ENCODE results near the gene USP21.

The USP21 gene

DNA sequence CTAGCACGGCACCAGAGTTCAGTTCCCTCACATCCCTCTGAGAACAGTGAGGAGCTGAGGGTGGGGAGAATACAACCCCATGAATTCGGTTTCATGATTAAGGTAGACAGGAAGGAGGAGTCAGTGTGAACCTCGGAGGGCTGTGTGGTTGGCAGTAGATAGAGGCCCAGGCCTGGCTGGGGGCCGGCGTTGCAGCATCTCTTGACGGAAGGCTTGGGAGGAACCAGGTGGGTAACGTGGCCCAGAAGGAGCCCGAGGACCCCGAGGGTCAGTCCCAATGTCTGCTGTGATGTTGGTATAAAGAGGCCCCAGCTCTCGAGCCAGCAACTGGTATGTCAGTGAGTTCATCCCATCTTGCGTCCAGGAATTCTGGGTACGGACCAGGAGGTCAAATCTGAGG, 12.4 kb downstream of the USP21 start:
- no peak for DNase-seq

GRCh38 chr1:161172349-161172748, 13.0 kb downstream of the USP21 start:
- no peak for DNase-seq

DNA sequence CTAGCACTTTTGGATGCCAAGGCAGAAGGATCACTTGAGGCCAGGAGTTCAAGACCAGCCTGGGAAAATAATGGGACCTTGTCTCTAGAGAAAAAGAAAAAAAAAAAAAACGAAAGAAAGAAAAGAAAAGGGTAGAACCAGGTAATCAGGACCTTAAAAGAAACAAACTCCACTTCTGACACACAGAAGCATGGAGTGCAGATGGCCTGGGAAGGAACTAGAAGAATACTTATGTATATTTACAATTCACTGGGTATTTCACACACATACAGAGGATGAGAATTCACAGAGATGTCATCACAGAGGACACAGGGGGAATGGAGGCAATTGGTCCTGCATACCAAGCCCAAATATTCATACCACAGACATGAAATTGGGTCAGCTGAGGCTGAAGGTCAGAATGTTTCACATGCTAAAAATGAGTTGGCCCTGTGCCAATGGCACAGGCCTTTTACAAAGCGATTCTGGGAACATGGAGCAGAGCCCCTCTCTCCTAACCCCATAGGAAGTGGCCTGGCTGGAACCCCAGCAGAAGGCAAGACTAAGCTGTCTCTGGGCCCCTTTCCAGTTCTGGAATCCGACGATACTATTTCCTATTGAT, 13.6 kb downstream of the USP21 start:
- DNase-seq, result no peak

GRCh38 chr1:161173711-161174110, 14.4 kb downstream of the USP21 start:
- DNase-seq, result no peak

DNA sequence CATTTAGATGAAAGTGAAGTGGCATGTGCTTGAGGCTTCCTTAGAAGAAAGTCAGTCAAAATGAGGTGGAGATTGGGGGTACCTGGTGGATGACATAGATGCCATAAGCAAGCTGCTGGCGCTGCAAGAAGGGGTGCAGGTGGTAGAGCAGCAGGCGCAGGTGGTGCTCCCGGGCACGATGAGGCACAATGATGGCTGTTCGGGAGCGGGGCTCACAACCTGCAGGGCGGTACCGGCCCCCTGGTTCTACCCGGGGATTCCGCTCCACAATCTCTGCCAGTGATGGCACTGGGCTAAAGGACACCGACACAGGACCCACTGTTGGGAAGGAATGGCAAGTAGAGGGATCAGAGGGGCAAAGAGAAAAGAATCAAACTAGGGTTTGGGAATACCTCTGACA, 15.6 kb downstream of the USP21 start:
- DNase-seq, result no peak

- no peak for DNase-seq
Measured at GRCh38 chr1:161175771-161176453, 16.6 kb downstream of the USP21 start.

GRCh38 chr1:161176468-161177111, 17.3 kb downstream of the USP21 start:
- DNase-seq, result no peak

DNA sequence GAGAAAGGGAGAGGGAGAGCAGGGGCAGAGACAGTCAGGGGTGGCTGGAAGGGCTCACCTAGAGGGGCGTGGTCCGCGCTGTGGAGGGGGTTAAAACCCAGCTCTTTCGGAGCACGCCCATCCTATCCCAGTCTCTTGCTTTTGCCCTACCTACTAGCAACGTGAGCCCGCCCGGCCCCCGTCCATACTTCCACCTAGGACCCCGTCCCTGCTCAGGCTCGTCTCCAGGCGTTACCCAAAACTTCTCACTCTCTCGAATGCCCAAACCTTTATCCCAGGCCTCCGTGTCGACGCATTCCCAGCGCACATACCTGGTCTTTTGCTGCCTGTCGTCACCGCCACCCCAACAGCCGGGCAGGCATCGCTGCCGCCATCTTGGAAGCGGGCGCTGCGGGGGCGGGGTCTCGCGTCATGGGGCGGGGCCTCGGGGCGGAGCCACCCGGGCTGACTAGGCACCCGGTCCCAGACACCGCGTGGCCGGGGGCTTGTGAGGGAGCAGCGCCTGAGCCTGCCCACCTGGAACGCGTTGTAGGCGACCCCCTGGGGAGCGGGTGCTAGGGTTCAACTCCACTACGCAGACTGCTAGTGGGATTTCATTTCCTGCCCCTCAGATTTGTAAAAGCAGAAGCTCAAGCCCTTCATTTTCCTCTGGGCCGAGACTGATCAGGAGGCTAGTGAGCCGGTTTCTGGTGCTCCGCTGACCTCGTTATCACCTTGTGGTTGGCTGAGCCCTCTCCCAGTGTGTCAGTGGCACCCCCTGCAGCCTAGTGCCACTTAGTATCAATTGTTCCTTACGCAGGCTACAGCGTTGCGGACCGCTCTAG, 18.0 kb downstream of the USP21 start, which contains the start of gene B4GALT3:
Gene B4GALT3, minus strand, starts transcription at position 396 of the 824 bp plus-strand sequence. CDS start 1,447 bp downstream, outside the sequence.
- peak; percentile 98 for DNase-seq

DNA sequence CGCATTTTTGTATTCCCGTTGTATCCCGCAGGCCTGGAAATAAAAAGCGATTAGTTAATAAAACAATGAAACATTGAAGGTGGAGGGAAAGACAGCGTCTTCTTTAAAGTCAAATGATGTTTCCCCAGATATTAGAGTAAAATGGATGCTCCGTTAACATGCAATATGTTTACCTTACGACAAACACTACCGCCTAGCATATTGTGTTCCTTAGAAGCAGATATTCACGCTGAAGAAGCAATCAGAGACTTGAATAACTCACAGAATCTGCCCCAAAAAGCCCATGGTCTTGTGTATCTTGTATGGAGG, 18.6 kb downstream of the USP21 start:
- DNase-seq, result no peak

DNA sequence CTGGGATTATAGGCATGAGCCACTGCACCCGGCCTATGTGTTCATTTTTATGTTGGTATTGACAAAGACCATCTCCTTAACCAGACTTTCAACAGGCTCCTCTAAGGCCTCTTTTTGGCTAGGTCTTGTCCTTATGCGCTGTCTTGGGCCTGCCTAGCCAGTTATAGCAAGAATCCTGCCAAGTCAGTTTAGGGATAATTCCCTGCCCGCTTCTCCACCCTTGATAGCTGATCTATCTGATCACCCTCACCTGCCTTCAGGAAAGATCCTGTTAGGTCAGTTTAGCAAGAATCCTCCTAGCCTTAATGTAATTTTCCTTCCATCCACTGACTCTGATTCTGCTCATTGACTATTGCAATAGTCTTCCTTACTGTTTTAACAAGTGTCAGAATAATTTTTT, 20.4 kb downstream of the USP21 start:
- DNase-seq, result no peak

DNA sequence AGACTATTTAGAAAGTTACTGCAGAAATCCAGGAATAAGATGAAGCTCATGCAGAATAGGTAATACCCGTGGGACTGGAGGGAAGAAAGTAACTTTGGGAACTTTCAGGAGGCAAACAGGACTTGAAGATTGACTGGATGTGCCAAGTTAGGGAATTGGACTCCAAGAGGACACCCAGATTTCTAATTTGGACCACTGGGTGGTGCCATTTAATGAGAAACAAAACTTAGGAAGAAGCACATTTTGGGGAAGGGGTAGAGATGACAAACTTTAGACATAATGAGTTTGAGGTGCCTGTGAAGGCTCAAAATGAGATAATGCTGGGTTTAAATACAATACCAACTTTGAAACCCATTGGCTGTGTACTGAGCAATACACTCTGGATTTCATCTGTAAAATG, 21.3 kb downstream of the USP21 start:
- no peak for DNase-seq

DNA sequence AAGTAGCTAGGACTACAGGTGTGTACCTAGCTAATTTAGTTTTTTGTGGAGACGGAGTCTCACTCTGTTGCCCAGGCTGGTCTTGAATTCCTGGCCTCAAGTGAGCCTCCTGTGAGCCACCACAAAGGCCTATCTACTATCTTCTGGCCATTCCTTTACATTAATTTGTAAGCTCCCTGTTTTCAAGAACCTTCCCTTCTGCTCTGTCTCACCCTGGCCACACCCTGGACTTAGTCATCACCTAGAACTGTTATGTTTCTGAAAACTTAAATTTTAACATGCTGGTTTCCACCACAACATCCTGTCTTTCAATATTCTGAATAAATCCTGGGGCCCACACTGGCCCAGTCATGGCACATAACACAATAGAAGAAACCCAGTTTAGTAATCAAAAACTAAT, 22.9 kb downstream of the USP21 start:
- DNase-seq, result no peak

DNA sequence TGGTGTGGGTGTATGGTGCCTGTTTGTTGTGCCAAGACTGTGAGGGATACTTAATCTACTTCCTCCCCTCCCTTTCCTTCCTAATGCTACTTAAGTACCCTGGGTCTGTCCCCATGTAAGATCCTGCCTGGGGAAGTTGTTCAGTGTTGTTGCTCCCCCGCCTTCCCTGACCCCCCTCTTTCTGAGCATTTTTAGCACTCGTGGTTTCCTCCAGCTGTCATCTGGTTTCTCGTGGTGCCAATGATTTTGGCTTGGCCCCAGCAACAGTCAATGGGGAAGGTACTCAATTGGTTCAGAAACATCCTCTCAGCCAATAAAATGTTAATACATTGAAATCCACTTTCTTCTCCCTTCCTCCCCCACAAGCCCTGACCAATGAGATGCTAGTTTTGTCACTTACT, 26.0 kb downstream of the USP21 start:
- DNase-seq, result peak; percentile 67

DNA sequence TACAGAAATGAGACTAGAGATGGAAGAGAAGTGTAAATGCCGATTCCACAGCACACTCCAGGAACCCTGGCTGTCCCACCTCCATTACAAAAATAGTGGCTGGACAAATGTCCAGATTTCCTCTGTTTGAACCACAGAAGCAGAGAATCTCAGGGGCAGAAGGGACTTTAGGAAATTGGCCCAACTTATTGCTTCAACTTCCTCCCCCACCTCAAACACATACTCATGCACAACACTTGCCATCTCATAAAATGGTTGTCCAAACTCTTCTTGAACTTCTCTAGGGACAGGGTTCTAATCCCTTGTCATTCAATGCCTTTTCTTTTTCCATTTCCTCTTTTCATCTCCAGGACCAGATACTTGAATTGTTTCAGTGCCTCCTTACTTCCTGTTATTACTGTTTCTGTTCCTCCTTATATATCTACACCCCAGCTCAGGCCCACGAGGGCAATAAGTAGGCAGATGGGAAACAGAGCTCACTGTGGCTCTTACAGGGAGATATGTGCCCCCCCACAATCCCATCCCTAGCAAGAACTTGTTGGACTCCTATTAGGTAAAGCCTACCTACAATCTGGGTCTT, 26.5 kb downstream of the USP21 start:
- DNase-seq, result no peak

- DNase-seq, result no peak
Measured at GRCh38 chr1:161187311-161187710, 28.0 kb downstream of the USP21 start.

- no peak for DNase-seq
Measured at GRCh38 chr1:161188381-161188780, 29.1 kb downstream of the USP21 start.

- DNase-seq, result no peak
Measured at GRCh38 chr1:161189036-161189435, 29.7 kb downstream of the USP21 start.

DNA sequence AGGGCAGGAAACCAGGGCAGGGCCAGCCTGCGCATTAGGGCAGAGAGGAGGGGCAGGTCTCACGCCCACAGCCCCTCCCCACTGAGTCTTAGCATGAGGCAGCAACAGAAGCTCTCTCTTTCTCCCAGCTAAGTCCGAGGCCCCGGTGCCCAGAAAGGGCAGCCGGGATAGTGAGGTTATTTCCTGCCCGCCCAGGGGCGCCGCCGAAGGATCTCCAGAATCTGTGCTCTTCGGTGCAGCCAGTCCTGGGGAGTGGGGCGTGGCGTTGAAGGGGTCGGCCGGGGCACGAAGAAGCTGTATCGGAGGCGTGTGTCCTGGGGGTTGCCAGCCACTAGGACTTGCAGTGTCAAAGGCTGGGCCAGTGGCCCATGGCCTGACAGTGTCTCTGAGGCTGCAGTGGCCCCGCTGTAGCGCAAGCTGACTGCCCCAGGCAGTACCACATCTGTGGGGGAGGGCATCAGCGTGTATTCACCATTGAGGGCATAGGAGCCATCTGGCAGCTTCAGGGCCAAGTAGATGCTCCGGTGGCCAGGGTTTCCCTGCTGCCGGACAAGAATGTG, 31.7 kb downstream of the USP21 start:
- DNase-seq, result no peak

DNA sequence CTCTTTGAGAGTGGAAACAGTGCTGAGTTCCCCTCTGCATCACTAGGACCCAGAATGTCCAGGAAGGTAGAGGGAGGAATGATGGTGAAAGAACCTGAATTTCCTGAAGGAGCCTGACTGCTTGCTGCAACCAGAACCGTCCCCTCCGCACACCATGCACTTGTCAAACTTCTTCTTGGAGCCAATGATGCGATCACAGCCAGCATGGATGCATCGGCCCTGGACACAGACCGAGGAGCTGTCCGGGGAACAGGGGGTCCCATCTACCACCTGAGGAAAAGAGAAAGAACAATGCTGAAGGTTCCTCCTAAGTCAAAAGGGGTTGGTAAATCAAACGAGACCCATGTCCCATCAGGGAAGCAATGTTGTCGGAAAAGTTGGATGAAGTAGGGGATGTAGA, 32.7 kb downstream of the USP21 start:
- DNase-seq, result no peak

DNA sequence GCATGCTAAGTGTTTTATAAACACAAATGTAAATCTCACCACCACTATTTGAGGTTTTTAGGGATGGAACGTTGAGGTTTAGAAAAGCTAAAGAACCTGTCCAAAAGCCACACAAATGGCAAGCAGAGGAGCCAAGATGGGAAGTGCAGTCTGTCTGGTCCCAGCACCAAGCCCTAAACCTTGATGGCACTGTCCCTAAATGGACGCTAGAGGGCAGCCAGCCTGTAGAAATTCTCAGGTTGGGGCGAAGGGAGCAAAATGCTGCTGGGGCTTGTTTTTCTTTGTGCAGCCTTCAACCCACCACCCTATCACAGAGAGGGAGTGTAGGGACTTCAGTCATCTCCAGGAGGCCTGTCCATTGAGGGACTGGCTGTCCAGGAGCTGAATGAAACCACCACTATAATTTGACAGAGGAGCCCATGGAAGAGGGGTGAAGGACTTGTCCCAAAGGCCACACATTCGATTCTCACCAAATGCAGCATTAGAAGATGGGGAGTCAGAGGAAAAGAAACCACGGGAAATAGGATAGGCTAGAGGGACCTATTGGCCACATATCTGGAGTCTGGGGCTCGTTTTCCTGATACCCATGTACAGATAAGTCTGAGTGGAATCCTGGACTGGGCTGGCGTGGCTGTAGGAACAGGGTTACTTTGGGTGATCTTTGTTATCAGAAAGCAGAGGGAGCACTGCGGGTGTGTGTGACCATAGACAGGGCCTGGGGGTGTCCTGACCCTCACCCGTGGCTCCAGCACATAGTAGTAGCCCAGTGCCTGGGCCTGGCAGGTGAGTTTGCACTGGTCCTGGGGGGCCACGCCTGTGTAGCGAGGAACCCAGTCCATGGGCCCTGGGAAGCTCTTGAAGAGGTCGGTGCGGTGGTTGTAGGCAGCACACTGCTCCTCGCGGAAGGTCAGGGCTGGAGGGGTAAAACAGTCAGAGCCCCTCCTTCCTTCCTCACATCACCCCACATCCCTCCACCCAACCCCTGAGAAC, 33.5 kb downstream of the USP21 start:
- DNase-seq, result peak; percentile 69

- DNase-seq, result no peak
Measured at GRCh38 chr1:161193561-161194235, 34.4 kb downstream of the USP21 start.
